ENCODE results near the gene SLC39A7.
A peak's percentile ranks its signal among the peaks of the same experiment; 100 is the strongest.

Gene SLC39A7

GRCh38 chr6:33156964-33157363 lies 43.7 kb upstream of the SLC39A7 start:
- Histone ChIP-seq H3K18ac (ENCODE audit: low read depth in 1 of 2, low read length in 2 of 2) (no peak overlapping the region), H3K23ac (ENCODE audit: low read length in 2 of 2) (no peak overlapping the region), H3K9me3 (ENCODE audit: control insufficient read depth, low read length) (no peaks in the 10 kb centered on the region), H3K14ac (ENCODE audit: low read length in 2 of 2) (no peak overlapping the region), H2BK12ac (ENCODE audit: low read length in 2 of 2) (no peak overlapping the region), H4K8ac (ENCODE audit: low read length) (no peak overlapping the region), H3K27me3 (ENCODE audit: control insufficient read depth in 1 of 2, insufficient read depth in 1 of 2, low read length in 2 of 2) (peaks cover 0 to 7% of the 10 kb centered on the region in 2 experiments), H3K36me3 (ENCODE audit: control insufficient read depth in 1 of 2, insufficient read depth in 2 of 2, low read depth in 1 of 2, low read length in 2 of 2) (no peaks in the 10 kb centered on the region), H2BK5ac (ENCODE audit: low read depth, low read length, poor library complexity, severe bottlenecking) (no peak overlapping the region), H2AK5ac (ENCODE audit: low read length, severe bottlenecking) (no peak overlapping the region), H3K9ac (ENCODE audit: low read length) (no peak overlapping the region), H2AFZ (ENCODE audit: low read depth, low read length) (no peak overlapping the region), H3K27ac (ENCODE audit: low read length, poor library complexity, severe bottlenecking) (no peak overlapping the region), H3K4me2 (ENCODE audit: low read length, poor library complexity, severe bottlenecking) (no peak overlapping the region), H2BK15ac (ENCODE audit: low read depth, poor library complexity, severe bottlenecking) (no peak overlapping the region), H2BK120ac (ENCODE audit: low read depth, low read length) (no peak overlapping the region), H3K4me3 (ENCODE audit: insufficient read depth in 1 of 2, low read depth in 1 of 2, low read length in 2 of 2) (no peak overlapping the region), H3K4ac (ENCODE audit: low read depth in 1 of 2, low read length in 2 of 2) (no peak overlapping the region), H4K91ac (ENCODE audit: low read length) (no peak overlapping the region), H3K79me1 (replicated peaks; ENCODE audit: low read length, poor library complexity, severe bottlenecking) (no peaks in the 10 kb centered on the region), H3K4me1 (ENCODE audit: control insufficient read depth, insufficient read depth, low read depth, low read length) (peaks cover 8% of the 10 kb centered on the region)
- 50% methylated on average over 1 of the region's 2 CpGs for WGBS
- DNase-seq, result no peak

GRCh38 chr6:33160096-33160495 lies 40.6 kb upstream of the SLC39A7 start:
- H3K14ac ChIP-seq (ENCODE audit: low read length in 2 of 2), result no peak overlapping the region

GRCh38 chr6:33160728-33161344 lies 39.8 kb upstream of the SLC39A7 start:
- Histone ChIP-seq H2BK120ac (ENCODE audit: low read depth, low read length) (no peak overlapping the region), H3K23ac (ENCODE audit: low read length in 2 of 2) (no peak overlapping the region), H2BK5ac (ENCODE audit: low read depth, low read length, poor library complexity, severe bottlenecking) (no peak overlapping the region), H4K91ac (ENCODE audit: low read length) (no peak overlapping the region), H3K36me3 (ENCODE audit: control insufficient read depth in 1 of 2, insufficient read depth in 2 of 2, low read depth in 1 of 2, low read length in 2 of 2) (no peaks in the 10 kb centered on the region), H3K9me3 (ENCODE audit: control insufficient read depth, low read length) (no peaks in the 10 kb centered on the region), H3K4me2 (ENCODE audit: low read length, poor library complexity, severe bottlenecking) (no peak overlapping the region), H3K9ac (ENCODE audit: low read length) (peak overlapping the region; percentile 87), H3K27me3 (ENCODE audit: control insufficient read depth in 1 of 2, insufficient read depth in 1 of 2, low read length in 2 of 2) (peaks cover 9 to 20% of the 10 kb centered on the region in 2 experiments), H3K18ac (ENCODE audit: low read depth in 1 of 2, low read length in 2 of 2) (no peak overlapping the region), H4K8ac (ENCODE audit: low read length) (no peak overlapping the region), H2AFZ (ENCODE audit: low read depth, low read length) (no peak overlapping the region), H2BK12ac (ENCODE audit: low read length in 2 of 2) (no peak overlapping the region), H3K4me3 (ENCODE audit: insufficient read depth in 1 of 2, low read depth in 1 of 2, low read length in 2 of 2) (peak overlapping the region in 1 of 2 experiments; percentile 79), H3K4me1 (ENCODE audit: control insufficient read depth, insufficient read depth, low read depth, low read length) (peaks cover 10% of the 10 kb centered on the region), H3K79me1 (replicated peaks; ENCODE audit: low read length, poor library complexity, severe bottlenecking) (no peaks in the 10 kb centered on the region), H2BK15ac (ENCODE audit: low read depth, poor library complexity, severe bottlenecking) (no peak overlapping the region), H3K4ac (ENCODE audit: low read depth in 1 of 2, low read length in 2 of 2) (no peak overlapping the region), H3K14ac (ENCODE audit: low read length in 2 of 2) (no peak overlapping the region), H2AK5ac (ENCODE audit: low read length, severe bottlenecking) (no peak overlapping the region), H3K27ac (ENCODE audit: low read length, poor library complexity, severe bottlenecking) (no peak overlapping the region)
- peak; percentile 9 for DNase-seq
- 70% methylated on average over 12 of the region's 13 CpGs for WGBS

More at GRCh38 chr6:33160096-33160495, 40.6 kb upstream of the SLC39A7 start:
- H4K8ac ChIP-seq (ENCODE audit: low read length), result no peak overlapping the region
- DNase-seq, result no peak
- 95% methylated on average over 11 of the region's 11 CpGs for WGBS
- H2AFZ ChIP-seq (ENCODE audit: low read depth, low read length), result no peak overlapping the region
- H3K36me3 ChIP-seq (ENCODE audit: control insufficient read depth in 1 of 2, insufficient read depth in 2 of 2, low read depth in 1 of 2, low read length in 2 of 2), result no peaks in the 10 kb centered on the region
- H3K79me1 ChIP-seq (replicated peaks; ENCODE audit: low read length, poor library complexity, severe bottlenecking), result no peaks in the 10 kb centered on the region
- no peak overlapping the region for H3K4me3 ChIP-seq (ENCODE audit: insufficient read depth in 1 of 2, low read depth in 1 of 2, low read length in 2 of 2)
- no peak overlapping the region for H3K9ac ChIP-seq (ENCODE audit: low read length)
- no peak overlapping the region for H2BK5ac ChIP-seq (ENCODE audit: low read depth, low read length, poor library complexity, severe bottlenecking)
- H2BK12ac ChIP-seq (ENCODE audit: low read length in 2 of 2), result no peak overlapping the region
- H3K18ac ChIP-seq (ENCODE audit: low read depth in 1 of 2, low read length in 2 of 2), result no peak overlapping the region
- H3K9me3 ChIP-seq (ENCODE audit: control insufficient read depth, low read length), result no peaks in the 10 kb centered on the region
- H3K23ac ChIP-seq (ENCODE audit: low read length in 2 of 2), result no peak overlapping the region
- H3K4me1 ChIP-seq (ENCODE audit: control insufficient read depth, insufficient read depth, low read depth, low read length), result peaks cover 10% of the 10 kb centered on the region
- H4K91ac ChIP-seq (ENCODE audit: low read length), result no peak overlapping the region
- no peak overlapping the region for H3K4ac ChIP-seq (ENCODE audit: low read depth in 1 of 2, low read length in 2 of 2)
- H2BK15ac ChIP-seq (ENCODE audit: low read depth, poor library complexity, severe bottlenecking), result no peak overlapping the region
- no peak overlapping the region for H3K27ac ChIP-seq (ENCODE audit: low read length, poor library complexity, severe bottlenecking)
- H3K4me2 ChIP-seq (ENCODE audit: low read length, poor library complexity, severe bottlenecking), result no peak overlapping the region
- H2AK5ac ChIP-seq (ENCODE audit: low read length, severe bottlenecking), result no peak overlapping the region
- peaks cover 7 to 17% of the 10 kb centered on the region in 2 experiments for H3K27me3 ChIP-seq (ENCODE audit: control insufficient read depth in 1 of 2, insufficient read depth in 1 of 2, low read length in 2 of 2)
- H2BK120ac ChIP-seq (ENCODE audit: low read depth, low read length), result no peak overlapping the region

GRCh38 chr6:33161354-33162331 lies 39.0 kb upstream of the SLC39A7 start:
- Histone ChIP-seq H3K18ac (ENCODE audit: low read depth in 1 of 2, low read length in 2 of 2) (no peak overlapping the region), H3K27ac (ENCODE audit: low read length, poor library complexity, severe bottlenecking) (no peak overlapping the region), H4K91ac (ENCODE audit: low read length) (peak overlapping the region; percentile 56), H4K8ac (ENCODE audit: low read length) (peak overlapping the region; percentile 52), H3K4me1 (ENCODE audit: control insufficient read depth, insufficient read depth, low read depth, low read length) (peaks cover 10% of the 10 kb centered on the region), H3K4ac (ENCODE audit: low read depth in 1 of 2, low read length in 2 of 2) (no peak overlapping the region), H2BK120ac (ENCODE audit: low read depth, low read length) (peak overlapping the region; percentile 1), H2BK15ac (ENCODE audit: low read depth, poor library complexity, severe bottlenecking) (peak overlapping the region; percentile 60), H2AFZ (ENCODE audit: low read depth, low read length) (peak overlapping the region; percentile 91), H3K23ac (ENCODE audit: low read length in 2 of 2) (no peak overlapping the region), H3K9ac (ENCODE audit: low read length) (peak overlapping the region; percentile 87), H3K4me3 (ENCODE audit: insufficient read depth in 1 of 2, low read depth in 1 of 2, low read length in 2 of 2) (peak overlapping the region; percentile 52 to 79), H3K4me2 (ENCODE audit: low read length, poor library complexity, severe bottlenecking) (peak overlapping the region; percentile 46), H2AK5ac (ENCODE audit: low read length, severe bottlenecking) (no peak overlapping the region), H3K79me1 (replicated peaks; ENCODE audit: low read length, poor library complexity, severe bottlenecking) (no peaks in the 10 kb centered on the region), H3K36me3 (ENCODE audit: control insufficient read depth in 1 of 2, insufficient read depth in 2 of 2, low read depth in 1 of 2, low read length in 2 of 2) (no peaks in the 10 kb centered on the region), H3K9me3 (ENCODE audit: control insufficient read depth, low read length) (no peaks in the 10 kb centered on the region), H2BK12ac (ENCODE audit: low read length in 2 of 2) (peak overlapping the region in 1 of 2 experiments; percentile 79), H2BK5ac (ENCODE audit: low read depth, low read length, poor library complexity, severe bottlenecking) (no peak overlapping the region), H3K14ac (ENCODE audit: low read length in 2 of 2) (no peak overlapping the region), H3K27me3 (ENCODE audit: control insufficient read depth in 1 of 2, insufficient read depth in 1 of 2, low read length in 2 of 2) (peaks cover 16 to 24% of the 10 kb centered on the region in 2 experiments)
- peak; percentile 77 for DNase-seq
- 15% methylated on average over 57 of the region's 58 CpGs for WGBS
